Subcutaneous adipose tissue (tissue), 4 donors: ENCODE data around the gene MORC1. TPM values are rescaled to one million over a fixed set of nuclear protein-coding genes. Genes with fewer than 3 reads are reported as not detected.

Source experiments
- CTCF ChIP-seq: fragments of 450-650 bp; IDR thresholded peaks from one replicate; pipeline ENCODE4 v1.5.1; 2016; ENCODE audit warnings: low read depth, mild to moderate bottlenecking, control low read depth, antibody characterized with exemption, moderate library complexity
- total RNA-seq, 4 donors: library from RNA; depleted of rRNA; stranded (reverse); fragments of >200 nt; gene quantifications; one replicate each; pipeline ENCODE4 v1.1.0, GENCODE V29; 2016

The MORC1 gene
- total RNA-seq, 4 donors from 2014 or later = 0.17 TPM; not detected in 3

GRCh38 chr3:109026821-109027220, 91.1 kb downstream of the MORC1 start:
- no peak for TF ChIP-seq CTCF

- no peak for TF ChIP-seq CTCF
These were observed 92.0 kb downstream of the MORC1 start for GRCh38 chr3:109025896-109026295.

- TF ChIP-seq CTCF = no peak
These were observed 94.2 kb downstream of the MORC1 start for GRCh38 chr3:109023656-109024254.

- TF ChIP-seq CTCF = no peak
These were observed 94.8 kb downstream of the MORC1 start for GRCh38 chr3:109023167-109023566.

GRCh38 chr3:109021556-109021955, 96.4 kb downstream of the MORC1 start:
- no peak for TF ChIP-seq CTCF

GRCh38 chr3:109018828-109019227, 99.1 kb downstream of the MORC1 start:
- no peak for TF ChIP-seq CTCF

- TF ChIP-seq CTCF = no peak
These were observed 112.5 kb downstream of the MORC1 start for GRCh38 chr3:109005443-109005842.
